H1 (cell line): ENCODE measurements around the gene TSPAN1. TPM values are rescaled to one million over a fixed set of nuclear protein-coding genes. Genes with fewer than 3 reads are reported as not detected.

Experiments used
- ATF2 ChIP-seq: IDR thresholded peaks from 2 replicates; pipeline ENCODE4 v1.6.1; 2012; ENCODE audit warnings: low read length, inconsistent platforms
- EP300 ChIP-seq, 2 experiments: IDR thresholded peaks; 1 replicate in 1 of 2; 2 replicates in 1 of 2; pipeline ENCODE4 v1.6.1; 2011 to 2012; ENCODE audit warnings: low read depth in 2 of 2, low read length in 2 of 2, mild to moderate bottlenecking in 2 of 2, borderline replicate concordance in 1 of 2, inconsistent platforms in 1 of 2, moderate library complexity in 1 of 2
- RBBP5 ChIP-seq: IDR thresholded peaks from 2 replicates; pipeline ENCODE4 v1.7.1; 2012; ENCODE audit warnings: low read depth, mild to moderate bottlenecking, inconsistent platforms, low read length, moderate library complexity, borderline replicate concordance
- SAP30 ChIP-seq: fragments of 300-600 bp; sonication (generic); IDR thresholded peaks from 2 replicates; pipeline ENCODE4 v1.7.1; 2012; ENCODE audit warnings: low read length, moderate library complexity, mild to moderate bottlenecking, inconsistent platforms; ENCODE audit not compliant: insufficient read depth, insufficient replicate concordance
- SP2 ChIP-seq: IDR thresholded peaks from 2 replicates; pipeline ENCODE4 v1.6.1; 2012; ENCODE audit warnings: mild to moderate bottlenecking, low read length, inconsistent platforms
- SRF ChIP-seq: IDR thresholded peaks from 2 replicates; pipeline ENCODE4 v1.6.1; 2011; ENCODE audit warnings: mild to moderate bottlenecking, low read depth, low read length, moderate library complexity
- polyA plus RNA-seq, 7 experiments: library from polyadenylated mRNA; depleted of rRNA in 3 of 7; stranded (reverse) in 5 of 7; unstranded in 2 of 7; fragments of >200 nt in 5 of 7; fragments of 200-250 nt in 2 of 7; gene quantifications; 1 replicate in 5 of 7; 2 replicates in 1 of 7; 4 replicates in 1 of 7; pipeline versions ENCODE4 v1.2.1 to v1.2.3, GENCODE V29; 2011 to 2013; ENCODE audit warnings: missing spikeins in 2 of 7, mixed read lengths in 2 of 7
- total RNA-seq: library from RNA; stranded (reverse); fragmentation: NEBNext Ultra II Directional; extraction: Animal tissue kit (Norgen Biotek cat#: 25700); gene quantifications from 2 replicates; pipeline ENCODE4 v1.2.1, GENCODE V29; 2021

The TSPAN1 gene
- total and polyA plus RNA-seq, 2 of the 8 experiments (the other 6 are each of a cell fraction or from before 2014, with no cell fraction given), result 0.05 TPM; not detected in 1

- TF ChIP-seq RBBP5, result no peak
- peak; percentile 86 for TF ChIP-seq ATF2
- no peak for TF ChIP-seq EP300 (IDR thresholded peaks at IDR 0.05; ENCODE audit: borderline replicate concordance in 1 of 2, low read depth in 2 of 2, low read length in 2 of 2)
- TF ChIP-seq SP2, result no peak
- no peak for TF ChIP-seq SRF
- TF ChIP-seq SAP30, result no peak
Observed at GRCh38 chr1:46173361-46173856, 1.5 kb upstream of the TSPAN1 start (continued).
